ENCODE measurements around the gene EIF3K. TPM values are rescaled to one million over a fixed set of nuclear protein-coding genes. Genes with fewer than 3 reads are reported as not detected.
A peak's percentile ranks its signal among the peaks of the same experiment; 100 is the strongest.

The EIF3K gene
- total and polyA plus RNA-seq, 2 of the 13 experiments (the other 11 are each of a cell fraction or from before 2014, with no cell fraction given), result 179 to 258 TPM

- TF ChIP-seq SKIL (CRISPR knock-in tag; IDR thresholded peaks at IDR 0.05; ENCODE audit: borderline replicate concordance), result peak; percentile 86
- TF ChIP-seq ZNF20 (CRISPR knock-in tag; IDR thresholded peaks at IDR 0.05), result no peak
- peak; percentile 59; the same call in 1 of the 2 replicates for TF ChIP-seq SSRP1 (CRISPR knock-in tag; IDR thresholded peaks at IDR 0.05)
- peak; percentile 61; the same call in 1 of the 2 replicates for TF ChIP-seq NFIC (IDR thresholded peaks at IDR 0.05; ENCODE audit: low read length)
- TF ChIP-seq IRF2 (CRISPR knock-in tag; IDR thresholded peaks at IDR 0.05), result peak; percentile 37; the same call in 1 of the 2 replicates
- TF ChIP-seq ZNF788 (CRISPR knock-in tag; IDR thresholded peaks at IDR 0.05; ENCODE audit: borderline replicate concordance), result no peak
- no peak for TF ChIP-seq KDM5B (CRISPR knock-in tag; IDR thresholded peaks at IDR 0.05; ENCODE audit: borderline replicate concordance)
- TF ChIP-seq HCFC1 (IDR thresholded peaks at IDR 0.05; ENCODE audit: low read depth, low read length), result no peak
- no peak for TF ChIP-seq GABPA (IDR thresholded peaks at IDR 0.05; ENCODE audit: low read depth, low read length)
- TF ChIP-seq GABPA (CRISPR knock-in tag; IDR thresholded peaks at IDR 0.05; ENCODE audit: low read depth), result 0 out of 2 replicates have a peak, but pooled peaks have one; percentile 19
- peak; percentile 24 for TF ChIP-seq XRCC5 (optimal IDR thresholded peaks at IDR 0.05; ENCODE audit: low read length)
- no peak for TF ChIP-seq FOXP1 (IDR thresholded peaks at IDR 0.05)
- TF ChIP-seq FOXP1 (CRISPR knock-in tag; IDR thresholded peaks at IDR 0.05), result 0 out of 2 replicates have a peak, but pooled peaks have one; percentile 13
- no peak for TF ChIP-seq SP5 (CRISPR knock-in tag; IDR thresholded peaks at IDR 0.05; ENCODE audit: borderline replicate concordance, low read depth)
- no peak for TF ChIP-seq ZIK1 (CRISPR knock-in tag; IDR thresholded peaks at IDR 0.05; ENCODE audit: borderline replicate concordance, low read depth)
- TF ChIP-seq GATA4 (IDR thresholded peaks at IDR 0.05; ENCODE audit: borderline replicate concordance, low read depth), result no peak
- TF ChIP-seq TFDP1 (CRISPR knock-in tag; IDR thresholded peaks at IDR 0.05; ENCODE audit: borderline replicate concordance), result no peak
- 0 out of 2 replicates have a peak, but pooled peaks have one; percentile 20 for TF ChIP-seq ZNF124 (CRISPR knock-in tag; IDR thresholded peaks at IDR 0.05)
- peak; percentile 34; the same call in 1 of the 2 replicates for TF ChIP-seq EHMT2 (IDR thresholded peaks at IDR 0.05; ENCODE audit: borderline replicate concordance, low read depth, low read length)
- peak; percentile 87 for TF ChIP-seq GATAD2A (CRISPR knock-in tag; IDR thresholded peaks at IDR 0.05)
- no peak for TF ChIP-seq CHCHD3 (CRISPR knock-in tag; IDR thresholded peaks at IDR 0.05)
- no peak for TF ChIP-seq ZNF557 (CRISPR knock-in tag; IDR thresholded peaks at IDR 0.05)
- peak; percentile 36; the same call in 1 of the 2 replicates for TF ChIP-seq NCOA2 (CRISPR knock-in tag; IDR thresholded peaks at IDR 0.05)
- peak; percentile 60; the same call in 1 of the 2 replicates for TF ChIP-seq HMG20A (CRISPR knock-in tag; IDR thresholded peaks at IDR 0.05; ENCODE audit: borderline replicate concordance)
- TF ChIP-seq ZNF34 (CRISPR knock-in tag; IDR thresholded peaks at IDR 0.05; ENCODE audit: borderline replicate concordance), result no peak
- TF ChIP-seq FOXP4 (CRISPR knock-in tag; IDR thresholded peaks at IDR 0.05), result 0 out of 2 replicates have a peak, but pooled peaks have one; percentile 36
Measured at GRCh38 chr19:38658462-38659306, 39.7 kb downstream of the EIF3K start (continued).

All from HepG2 (cell line).